ENCODE measurements around the gene POLA1.

The POLA1 gene

GRCh38 chrX:24918715-24919114 is 225.0 kb downstream of the POLA1 start:
- no peak for TF ChIP-seq POLR2A (IDR thresholded peaks at IDR 0.05; ENCODE audit: low read depth, low read length)
- DNase-seq (ENCODE audit: insufficient read length, low spot score), result no peak
- no peak for FAIRE-seq

- DNase-seq (ENCODE audit: insufficient read length, low spot score), result no peak
- FAIRE-seq, result no peak
- TF ChIP-seq POLR2A (IDR thresholded peaks at IDR 0.05; ENCODE audit: low read depth, low read length), result no peak
Observed at GRCh38 chrX:24920769-24921168, 227.1 kb downstream of the POLA1 start.

- FAIRE-seq (no peak), DNase-seq (ENCODE audit: insufficient read length, low spot score) (no peak)
- TF ChIP-seq POLR2A (IDR thresholded peaks at IDR 0.05; ENCODE audit: low read depth, low read length), result no peak
Observed at GRCh38 chrX:24925430-24925829, 231.7 kb downstream of the POLA1 start.

- DNase-seq (ENCODE audit: insufficient read length, low spot score) (no peak), FAIRE-seq (no peak)
- no peak for TF ChIP-seq POLR2A (IDR thresholded peaks at IDR 0.05; ENCODE audit: low read depth, low read length)
Observed at GRCh38 chrX:24927372-24927771, 233.7 kb downstream of the POLA1 start.

- TF ChIP-seq POLR2A (IDR thresholded peaks at IDR 0.05; ENCODE audit: low read depth, low read length), result no peak
- no peak for DNase-seq (ENCODE audit: insufficient read length, low spot score)
- FAIRE-seq, result no peak
Observed at GRCh38 chrX:24928114-24928513, 234.4 kb downstream of the POLA1 start.

GRCh38 chrX:24934279-24934678 is 240.6 kb downstream of the POLA1 start:
- DNase-seq (ENCODE audit: insufficient read length, low spot score), result no peak
- FAIRE-seq, result no peak
- no peak for TF ChIP-seq POLR2A (IDR thresholded peaks at IDR 0.05; ENCODE audit: low read depth, low read length)

- no peak for DNase-seq (ENCODE audit: insufficient read length, low spot score)
- no peak for TF ChIP-seq POLR2A (IDR thresholded peaks at IDR 0.05; ENCODE audit: low read depth, low read length)
- no peak for FAIRE-seq
Observed at GRCh38 chrX:24945009-24945408, 251.3 kb downstream of the POLA1 start.

GRCh38 chrX:24946369-24946768 is 252.7 kb downstream of the POLA1 start:
- FAIRE-seq, result no peak

GRCh38 chrX:24954732-24955131 is 261.0 kb downstream of the POLA1 start:
- DNase-seq (ENCODE audit: insufficient read length, low spot score) (no peak), FAIRE-seq (no peak)
- TF ChIP-seq POLR2A (IDR thresholded peaks at IDR 0.05; ENCODE audit: low read depth, low read length), result no peak

More at GRCh38 chrX:24946369-24946768, 252.7 kb downstream of the POLA1 start:
- TF ChIP-seq POLR2A (IDR thresholded peaks at IDR 0.05; ENCODE audit: low read depth, low read length), result no peak
- DNase-seq (ENCODE audit: insufficient read length, low spot score), result no peak

GRCh38 chrX:24955372-24955930 is 261.7 kb downstream of the POLA1 start:
- FAIRE-seq (no peak), DNase-seq (ENCODE audit: insufficient read length, low spot score) (no peak)
- no peak for TF ChIP-seq POLR2A (IDR thresholded peaks at IDR 0.05; ENCODE audit: low read depth, low read length)

GRCh38 chrX:24956828-24957227 is 263.1 kb downstream of the POLA1 start:
- no peak for DNase-seq (ENCODE audit: insufficient read length, low spot score)
- no peak for FAIRE-seq
- no peak for TF ChIP-seq POLR2A (IDR thresholded peaks at IDR 0.05; ENCODE audit: low read depth, low read length)

GRCh38 chrX:24961809-24962208 is 268.1 kb downstream of the POLA1 start:
- no peak for TF ChIP-seq POLR2A (IDR thresholded peaks at IDR 0.05; ENCODE audit: low read depth, low read length)
- FAIRE-seq, result no peak

GRCh38 chrX:24963823-24964222 is 270.1 kb downstream of the POLA1 start:
- no peak for TF ChIP-seq POLR2A (IDR thresholded peaks at IDR 0.05; ENCODE audit: low read depth, low read length)
- FAIRE-seq (no peak), DNase-seq (ENCODE audit: insufficient read length, low spot score) (no peak)

More at GRCh38 chrX:24961809-24962208, 268.1 kb downstream of the POLA1 start:
- DNase-seq (ENCODE audit: insufficient read length, low spot score), result no peak

- FAIRE-seq (no peak), DNase-seq (ENCODE audit: insufficient read length, low spot score) (no peak)
- no peak for TF ChIP-seq POLR2A (IDR thresholded peaks at IDR 0.05; ENCODE audit: low read depth, low read length)
Observed at GRCh38 chrX:24965372-24965771, 271.7 kb downstream of the POLA1 start.

GRCh38 chrX:24969812-24970211 is 276.1 kb downstream of the POLA1 start:
- FAIRE-seq (no peak), DNase-seq (ENCODE audit: insufficient read length, low spot score) (no peak)
- TF ChIP-seq POLR2A (IDR thresholded peaks at IDR 0.05; ENCODE audit: low read depth, low read length), result no peak

- no peak for FAIRE-seq
- TF ChIP-seq POLR2A (IDR thresholded peaks at IDR 0.05; ENCODE audit: low read depth, low read length), result no peak
- no peak for DNase-seq (ENCODE audit: insufficient read length, low spot score)
Observed at GRCh38 chrX:24979081-24979480, 285.4 kb downstream of the POLA1 start.

Data from H54 (cell line).